ENCODE results near the gene ZNF18.
"Not testable (repeated sequence)": the region's sequence is repeated elsewhere in the genome, so short reads cannot be mapped to it uniquely, and the experiment has no call there.

The ZNF18 gene

DNA sequence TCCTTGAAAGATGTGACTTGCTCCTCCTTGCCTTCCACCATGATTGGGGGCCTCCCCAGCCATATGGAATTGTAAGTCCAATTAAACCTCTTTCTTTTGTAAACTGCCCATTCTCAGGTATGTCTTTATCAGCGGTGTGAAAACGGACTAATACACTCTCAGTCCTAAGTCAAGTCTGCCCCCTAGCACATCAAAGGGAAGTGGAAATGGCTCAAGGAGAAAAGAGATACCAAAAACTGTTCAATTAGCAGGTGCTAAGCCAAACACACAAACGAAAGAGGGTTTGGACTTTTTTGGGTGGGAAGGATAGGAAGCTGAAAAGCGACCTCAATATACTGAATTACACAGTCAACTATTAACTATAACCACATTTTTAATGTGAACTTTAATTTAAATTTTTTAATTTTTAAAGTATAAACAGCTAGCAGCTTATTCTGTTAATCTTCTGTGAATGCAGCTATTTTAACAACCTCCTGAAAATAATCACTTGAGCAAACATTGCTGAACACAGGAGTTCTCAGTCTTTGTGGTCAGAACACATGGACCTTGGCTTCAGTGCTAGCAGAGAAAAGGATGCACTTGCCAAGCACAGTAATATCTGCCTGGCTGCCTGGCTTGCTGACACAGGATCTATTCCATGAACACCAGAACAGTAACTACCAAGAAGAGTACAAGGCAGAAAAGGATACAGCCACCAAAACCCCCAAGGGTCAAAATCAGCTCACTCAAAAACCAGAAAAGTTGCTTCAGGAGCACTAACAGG is 10.9 kb downstream of the ZNF18 start:
- TF ChIP-seq CTCF (IDR thresholded peaks at IDR 0.05; ENCODE audit: extremely low read depth, missing control alignments): no peak
- DNase-seq (ENCODE audit: low spot score): no peak

DNA sequence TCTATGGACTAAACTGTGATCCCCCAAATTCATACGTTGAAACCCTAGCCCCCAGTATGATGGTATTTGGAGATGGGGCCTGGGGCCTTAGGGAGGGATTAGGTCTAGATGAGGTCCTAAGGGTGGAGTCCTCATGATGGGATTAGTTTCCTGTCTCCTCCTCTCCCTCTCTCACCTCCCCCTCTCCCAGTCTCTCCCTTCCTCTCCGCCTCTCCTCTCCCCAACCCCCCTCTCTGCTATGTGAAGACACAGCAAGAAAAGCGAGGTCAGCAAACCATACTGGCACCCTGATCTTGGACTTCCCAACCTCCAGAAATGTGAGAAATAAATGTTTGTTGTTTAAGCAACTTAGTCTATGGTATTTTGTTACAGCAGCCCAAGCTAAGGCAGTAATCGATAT is 15.4 kb downstream of the ZNF18 start:
- TF ChIP-seq CTCF (IDR thresholded peaks at IDR 0.05; ENCODE audit: extremely low read depth, missing control alignments): no peak
- DNase-seq (ENCODE audit: low spot score): no peak

DNA sequence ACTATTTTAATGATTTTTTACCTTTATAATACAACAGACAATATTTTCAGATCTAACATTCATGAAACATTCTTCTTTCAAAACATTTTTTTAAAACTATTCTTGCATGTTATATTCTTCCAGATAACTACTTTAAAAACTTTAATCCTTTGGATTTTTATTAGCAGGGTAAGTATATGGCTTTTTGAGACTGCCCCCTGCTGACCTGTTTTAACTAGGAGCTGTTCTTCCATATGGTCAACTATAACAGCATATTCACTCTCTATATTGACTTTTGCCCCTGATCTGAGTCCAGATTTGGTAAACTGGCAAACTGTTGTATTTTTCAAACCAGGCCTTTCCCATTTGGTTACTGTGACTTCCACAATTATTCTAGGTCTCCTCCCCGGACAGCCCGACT is 16.5 kb downstream of the ZNF18 start:
- no peak for TF ChIP-seq CTCF (IDR thresholded peaks at IDR 0.05; ENCODE audit: extremely low read depth, missing control alignments)
- DNase-seq (ENCODE audit: low spot score): no peak

GRCh38 chr17:11979795-11980194 is 17.5 kb downstream of the ZNF18 start:
- TF ChIP-seq CTCF (IDR thresholded peaks at IDR 0.05; ENCODE audit: extremely low read depth, missing control alignments): no peak
- DNase-seq (ENCODE audit: low spot score): no peak

GRCh38 chr17:11972741-11973140 is 24.5 kb downstream of the ZNF18 start:
- not testable (repeated sequence) for DNase-seq (ENCODE audit: low spot score)

- DNase-seq (ENCODE audit: low spot score): no peak
Measured at GRCh38 chr17:11969565-11969964, 27.7 kb downstream of the ZNF18 start.

DNA sequence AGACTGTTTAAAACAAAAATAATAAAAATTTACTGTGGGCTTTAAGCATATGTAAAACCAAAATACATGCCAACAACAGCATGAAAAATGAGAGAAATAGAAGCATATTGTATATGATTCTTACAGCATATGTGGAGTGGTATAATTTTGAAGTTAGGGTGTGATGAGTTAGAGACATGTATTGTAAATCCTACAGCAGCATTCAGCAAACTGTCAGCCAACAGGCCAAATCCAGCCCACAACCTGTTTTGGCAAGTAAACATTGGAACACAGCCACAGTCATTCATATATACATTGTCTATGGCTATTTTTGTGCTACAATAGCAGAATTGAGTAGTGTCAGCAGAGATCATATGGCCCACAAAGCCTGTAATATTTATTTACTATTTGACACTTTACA is 42.3 kb downstream of the ZNF18 start:
- no peak for DNase-seq (ENCODE audit: low spot score)
- TF ChIP-seq CTCF (IDR thresholded peaks at IDR 0.05; ENCODE audit: extremely low read depth, missing control alignments): no peak

More at GRCh38 chr17:11969565-11969964, 27.7 kb downstream of the ZNF18 start:
- no peak for TF ChIP-seq CTCF (IDR thresholded peaks at IDR 0.05; ENCODE audit: extremely low read depth, missing control alignments)

DNA sequence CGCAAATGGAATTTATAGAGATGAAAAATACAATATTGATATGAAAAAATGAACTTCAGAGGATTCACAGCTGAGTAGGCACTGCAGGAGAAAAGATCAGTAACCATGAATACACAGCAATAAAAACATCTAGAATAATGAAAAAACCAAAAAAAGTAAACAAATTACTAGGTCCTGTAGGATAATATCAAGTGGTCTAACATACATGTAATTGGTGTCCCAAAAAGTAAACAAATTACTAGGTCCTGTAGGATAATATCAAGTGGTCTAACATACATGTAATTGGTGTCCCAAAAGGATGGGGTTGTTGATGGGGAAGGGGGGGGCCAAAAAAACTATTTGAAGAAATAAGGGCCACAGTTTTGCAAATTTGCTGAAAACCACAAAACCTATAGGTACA is 43.4 kb downstream of the ZNF18 start:
- DNase-seq (ENCODE audit: low spot score): no peak
- TF ChIP-seq CTCF (IDR thresholded peaks at IDR 0.05; ENCODE audit: extremely low read depth, missing control alignments): no peak
